OCI-LY7 (cell line): ENCODE data around the gene KLHL20. TPM values are rescaled to one million over a fixed set of nuclear protein-coding genes. Genes with fewer than 3 reads are reported as not detected.
"Not testable (repeated sequence)": the region's sequence is repeated elsewhere in the genome, so short reads cannot be mapped to it uniquely, and the experiment has no call there.

Experiments used
- BruUV-seq: library from RNA; stranded (reverse); fragments of 400-500 nt; replicated peaks from 2 replicates; lab custom pipeline; 2021; lab: Mats Ljungman, UMichigan
- CTCF ChIA-PET: fragments of 300-600 bp; sonication (Branson Sonifier 250); formaldehyde crosslinking; loops from one replicate; lab custom pipeline; 2022; ENCODE audit warnings: antibody characterized with exemption; ENCODE audit not compliant: unreplicated experiment; lab: Charles Lee
- POLR2A ChIA-PET: fragments of 300-600 bp; sonication (Branson Sonifier 250); formaldehyde crosslinking; loops from one replicate; lab custom pipeline; 2022; ENCODE audit warnings: antibody characterized with exemption; lab: Charles Lee
- DNase-seq: peaks from one replicate; pipeline ENCODE4 v3.0.0-alpha.2; 2015; ENCODE audit warnings: low spot score
- H2AFZ ChIP-seq: fragments of 200-600 bp; sonication (generic), shearing (Covaris generic); 2 replicates; pipeline ENCODE4 v1.6.1; 2014; ENCODE audit warnings: mild to moderate bottlenecking, antibody characterized with exemption, low read length, moderate library complexity
- H3K27ac ChIP-seq: fragments of 200-600 bp; sonication (generic); 2 replicates; pipeline ENCODE4 v1.5.1; 2014; ENCODE audit warnings: mixed run types, low read depth, mild to moderate bottlenecking, moderate library complexity, low read length, inconsistent platforms; ENCODE audit not compliant: poor library complexity, severe bottlenecking
- H3K36me3 ChIP-seq: fragments of 200-600 bp; sonication (generic); 2 replicates; pipeline ENCODE4 v1.6.1; 2014; ENCODE audit warnings: mild to moderate bottlenecking, antibody characterized with exemption, low read length, moderate library complexity, mixed read lengths; ENCODE audit not compliant: insufficient read depth
- H3K4me1 ChIP-seq: fragments of 200-600 bp; sonication (generic); 2 replicates; pipeline ENCODE4 v1.5.1; 2014; ENCODE audit warnings: mild to moderate bottlenecking, low read length; ENCODE audit not compliant: insufficient read depth, poor library complexity, severe bottlenecking
- H3K4me2 ChIP-seq: fragments of 200-600 bp; sonication (generic); 2 replicates; pipeline ENCODE4 v1.6.1; 2014; ENCODE audit warnings: mild to moderate bottlenecking, low read length
- H3K4me3 ChIP-seq: fragments of 200-600 bp; sonication (generic); 2 replicates; pipeline ENCODE4 v1.5.1; 2014; ENCODE audit warnings: mild to moderate bottlenecking, low read depth, low read length; ENCODE audit not compliant: poor library complexity, severe bottlenecking
- H3K79me2 ChIP-seq: fragments of 200-600 bp; sonication (generic); 2 replicates; pipeline ENCODE4 v1.6.1; 2016; ENCODE audit warnings: low read depth, mild to moderate bottlenecking, low read length, moderate library complexity, mixed read lengths; ENCODE audit not compliant: insufficient read depth
- H3K9me2 ChIP-seq: fragments of 200-600 bp; sonication (generic); 2 replicates; pipeline ENCODE4 v1.6.1; 2016; ENCODE audit warnings: mild to moderate bottlenecking, low read length, mixed read lengths; ENCODE audit not compliant: insufficient read depth
- H3K9me3 ChIP-seq: fragments of 200-600 bp; sonication (generic); 2 replicates; pipeline ENCODE4 v1.6.1; 2014; ENCODE audit warnings: mild to moderate bottlenecking, mixed run types, low read length, mixed read lengths
- H4K20me1 ChIP-seq: fragments of 200-600 bp; sonication (generic); 2 replicates; pipeline ENCODE4 v1.6.1; 2014; ENCODE audit warnings: mild to moderate bottlenecking, antibody characterized with exemption, low read length, moderate library complexity, mixed read lengths; ENCODE audit not compliant: insufficient read depth
- EZH2phosphoT487 ChIP-seq: fragments of 200-600 bp; sonication (generic); IDR thresholded peaks from 2 replicates; pipeline ENCODE4 v1.6.1; 2018; ENCODE audit warnings: low read depth, borderline replicate concordance, mild to moderate bottlenecking, mixed run types, antibody characterized with exemption, low read length, moderate library complexity, mixed read lengths
- intact Hi-C: fragments of 100-400 bp; cut with micrococcal nuclease; formaldehyde crosslinking; loops from one replicate; pipeline ENCODE4 v1.10.0; 2022; ENCODE audit not compliant: unreplicated experiment
- total RNA-seq, 2 experiments: library from RNA; depleted of rRNA in 1 of 2; stranded (reverse); fragments of >200 nt in 1 of 2; shearing (Covaris generic) in 1 of 2; gene quantifications; 2 replicates each; pipeline ENCODE4 v1.2.3, GENCODE V29; 2014 to 2022
- TF ChIP-seq, protein P1 (sequence below): fragments of 200-600 bp; sonication (generic); conservative IDR thresholded peaks from 2 replicates; pipeline ENCODE4 v1.5.1; 2014; ENCODE audit warnings: mild to moderate bottlenecking, antibody characterized with exemption, low read length, moderate library complexity, mixed read lengths

KLHL20 gene
- total RNA-seq, 2 experiments from 2014 or later: 17.5 to 22.6 TPM

DNA sequence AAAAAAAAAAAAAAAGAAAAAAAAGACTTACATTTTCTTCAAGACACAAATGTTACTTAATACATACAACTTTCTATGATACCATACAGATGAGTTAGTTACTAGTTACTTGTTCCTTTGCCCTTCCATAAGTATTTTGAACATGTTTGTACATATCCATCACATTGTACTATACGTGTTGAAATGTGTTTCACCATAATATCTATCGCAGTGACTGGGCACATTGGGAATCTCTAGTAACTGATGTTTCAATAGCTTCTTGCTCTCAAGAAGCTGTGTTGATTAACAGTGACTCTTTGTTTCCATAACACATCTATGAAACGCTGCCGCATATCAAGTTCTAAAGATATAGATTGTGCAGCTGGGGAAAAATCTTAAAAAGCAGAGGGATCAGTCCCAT lies 42.9 kb downstream of the KLHL20 start:
- BruUV-seq: no TSS peak
- DNase-seq: no peak
- Histone ChIP-seq H3K4me3 (no peak overlapping the region), H4K20me1 (no peaks in the 10 kb centered on the region), H3K9me2 (no peaks in the 10 kb centered on the region), H3K9me3 (no peaks in the 10 kb centered on the region), H3K4me1 (no peaks in the 10 kb centered on the region), H3K79me2 (no peaks in the 10 kb centered on the region), H3K27ac (no peak overlapping the region), H3K36me3 (peaks cover 79% of the 10 kb centered on the region), H3K4me2 (no peak overlapping the region), H2AFZ (no peak overlapping the region)
- ChIA-PET POLR2A (no interaction called here), CTCF (no interaction called here)
- TF ChIP-seq, protein P1, sequence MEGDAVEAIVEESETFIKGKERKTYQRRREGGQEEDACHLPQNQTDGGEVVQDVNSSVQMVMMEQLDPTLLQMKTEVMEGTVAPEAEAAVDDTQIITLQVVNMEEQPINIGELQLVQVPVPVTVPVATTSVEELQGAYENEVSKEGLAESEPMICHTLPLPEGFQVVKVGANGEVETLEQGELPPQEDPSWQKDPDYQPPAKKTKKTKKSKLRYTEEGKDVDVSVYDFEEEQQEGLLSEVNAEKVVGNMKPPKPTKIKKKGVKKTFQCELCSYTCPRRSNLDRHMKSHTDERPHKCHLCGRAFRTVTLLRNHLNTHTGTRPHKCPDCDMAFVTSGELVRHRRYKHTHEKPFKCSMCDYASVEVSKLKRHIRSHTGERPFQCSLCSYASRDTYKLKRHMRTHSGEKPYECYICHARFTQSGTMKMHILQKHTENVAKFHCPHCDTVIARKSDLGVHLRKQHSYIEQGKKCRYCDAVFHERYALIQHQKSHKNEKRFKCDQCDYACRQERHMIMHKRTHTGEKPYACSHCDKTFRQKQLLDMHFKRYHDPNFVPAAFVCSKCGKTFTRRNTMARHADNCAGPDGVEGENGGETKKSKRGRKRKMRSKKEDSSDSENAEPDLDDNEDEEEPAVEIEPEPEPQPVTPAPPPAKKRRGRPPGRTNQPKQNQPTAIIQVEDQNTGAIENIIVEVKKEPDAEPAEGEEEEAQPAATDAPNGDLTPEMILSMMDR: no peak
- no peak for TF ChIP-seq EZH2phosphoT487
- intact Hi-C loops: no loop called here

DNA sequence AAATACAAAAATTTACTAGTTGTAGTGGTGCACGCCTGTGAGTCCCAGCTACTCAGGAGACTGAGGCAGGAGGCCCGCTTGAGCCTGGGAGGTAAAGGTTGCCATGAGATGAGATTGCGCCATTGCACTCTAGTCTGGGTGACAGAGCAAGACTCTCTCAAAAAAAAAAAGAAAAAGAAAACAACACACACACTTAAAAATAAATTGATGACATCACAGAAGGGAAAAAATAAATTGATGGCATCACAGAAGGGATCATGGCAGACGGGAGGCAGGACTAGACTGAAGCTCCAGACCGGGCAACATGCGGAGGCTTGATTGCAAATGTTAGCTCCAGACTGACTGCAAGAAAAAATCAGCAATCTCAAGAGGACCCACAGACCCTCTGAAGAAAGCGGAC lies 43.3 kb downstream of the KLHL20 start:
- CTCF ChIA-PET: no interaction called here
- H3K4me2 ChIP-seq: no peak overlapping the region
- TF ChIP-seq EZH2phosphoT487: no peak
- DNase-seq: no peak
- no peak overlapping the region for H3K27ac ChIP-seq
- POLR2A ChIA-PET: no interaction called here
- intact Hi-C loops: no loop called here
- H3K4me1 ChIP-seq: no peaks in the 10 kb centered on the region
- H3K4me3 ChIP-seq: no peak overlapping the region
- no peaks in the 10 kb centered on the region for H3K9me2 ChIP-seq
- no peaks in the 10 kb centered on the region for H3K79me2 ChIP-seq
- no peaks in the 10 kb centered on the region for H4K20me1 ChIP-seq
- BruUV-seq: no TSS peak
- H3K36me3 ChIP-seq: peaks cover 75% of the 10 kb centered on the region
- no peak overlapping the region for H2AFZ ChIP-seq
- H3K9me3 ChIP-seq: no peaks in the 10 kb centered on the region

DNA sequence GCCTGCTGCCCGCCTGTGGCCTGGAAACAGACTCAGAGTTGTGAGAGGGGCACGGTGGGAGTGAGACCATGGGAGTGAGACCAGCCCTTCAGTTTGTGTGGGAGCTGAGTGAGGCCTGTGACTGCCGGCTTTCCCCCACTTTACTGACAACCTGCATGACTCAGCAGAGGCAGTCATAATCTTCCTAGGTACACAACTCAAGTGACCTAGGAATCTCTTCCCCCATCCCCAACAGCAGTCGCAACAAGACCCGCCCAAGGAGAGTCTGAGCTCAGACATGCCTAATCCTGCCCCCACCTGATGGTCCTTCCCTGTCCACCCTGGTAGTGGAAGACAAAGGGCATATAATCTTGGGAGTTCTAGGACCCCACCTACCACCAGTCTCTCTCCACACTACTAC lies 44.2 kb downstream of the KLHL20 start:
- TF ChIP-seq EZH2phosphoT487: no peak
- TF ChIP-seq, protein P1: no peak
- POLR2A ChIA-PET: no interaction called here
- DNase-seq: no peak
- Histone ChIP-seq H3K4me3 (no peak overlapping the region), H2AFZ (no peak overlapping the region), H3K27ac (no peak overlapping the region), H3K9me3 (0 out of 2 replicates have a peak, but pooled peaks cover 4% of the 10 kb centered on the region), H3K9me2 (no peaks in the 10 kb centered on the region), H4K20me1 (no peaks in the 10 kb centered on the region), H3K4me2 (no peak overlapping the region), H3K4me1 (no peaks in the 10 kb centered on the region), H3K36me3 (peaks cover 71% of the 10 kb centered on the region), H3K79me2 (no peaks in the 10 kb centered on the region)
- intact Hi-C loops: no loop called here
- CTCF ChIA-PET: no interaction called here
- no TSS peak for BruUV-seq

DNA sequence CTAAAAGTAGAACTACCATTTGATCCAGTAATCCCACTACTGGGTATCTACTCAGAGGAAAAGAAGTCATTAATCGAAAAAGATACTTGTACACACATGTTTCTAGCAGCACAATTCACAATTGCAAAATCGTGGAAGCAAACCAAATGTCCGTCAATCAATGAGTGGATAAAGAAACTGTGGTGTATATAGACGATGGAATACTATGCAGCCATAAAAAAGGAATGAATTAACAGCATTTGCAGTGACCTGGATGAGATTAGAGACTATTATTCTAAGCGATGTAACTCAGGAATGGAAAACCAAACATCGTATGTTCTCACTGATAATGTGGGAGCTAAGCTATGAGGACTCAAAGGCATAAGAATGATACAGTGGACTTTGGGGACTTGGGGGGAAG lies 49.5 kb downstream of the KLHL20 start:
- H3K4me2 ChIP-seq, H2AFZ ChIP-seq, H3K4me3 ChIP-seq, H4K20me1 ChIP-seq, BruUV-seq, intact Hi-C loops, H3K9me2 ChIP-seq, CTCF ChIA-PET, H3K27ac ChIP-seq, H3K79me2 ChIP-seq, H3K9me3 ChIP-seq, DNase-seq, H3K4me1 ChIP-seq: not testable (repeated sequence)
- POLR2A ChIA-PET: interaction anchor here (0.6 to 0.7 kb wide), 2 partner anchors 8 to 336 kb away, joined by 3 read pairs; no protein-coding TSS in a partner anchor
- peaks cover 53% of the 10 kb centered on the region for H3K36me3 ChIP-seq
